Osteoblast (primary cell): ENCODE results near the gene FRG2B. TPM values are rescaled to one million over a fixed set of nuclear protein-coding genes. Genes with fewer than 3 reads are reported as not detected.
"Not testable (repeated sequence)": the region's sequence is repeated elsewhere in the genome, so short reads cannot be mapped to it uniquely, and the experiment has no call there.

Experiments used
- DNase-seq: peaks from one replicate; pipeline ENCODE4 v3.0.0; 2011; ENCODE audit warnings: low spot score, mixed read lengths; ENCODE audit not compliant: insufficient read length; ENCODE audit errors: missing footprints
- H2AFZ ChIP-seq: 2 replicates; pipeline ENCODE4 v1.6.0; 2011; ENCODE audit warnings: mild to moderate bottlenecking, low read length
- H3K27ac ChIP-seq: 2 replicates; pipeline ENCODE4 v1.5.1; 2011; ENCODE audit warnings: mild to moderate bottlenecking, low read depth, low read length, moderate library complexity
- H3K27me3 ChIP-seq: 2 replicates; pipeline ENCODE4 v1.6.0; 2012; ENCODE audit warnings: mild to moderate bottlenecking, control low read depth, inconsistent platforms, low read length, moderate library complexity; ENCODE audit not compliant: insufficient read depth
- H3K36me3 ChIP-seq: 2 replicates; pipeline ENCODE4 v1.5.1; 2011; ENCODE audit warnings: mild to moderate bottlenecking, low read length, control low read depth, moderate library complexity; ENCODE audit not compliant: insufficient read depth
- H3K4me1 ChIP-seq: 2 replicates; pipeline ENCODE4 v1.5.1; 2011; ENCODE audit warnings: mild to moderate bottlenecking, low read length, control low read depth, moderate library complexity; ENCODE audit not compliant: insufficient read depth
- H3K4me2 ChIP-seq: 2 replicates; pipeline ENCODE4 v1.6.0; 2011; ENCODE audit warnings: mild to moderate bottlenecking, low read length; ENCODE audit not compliant: insufficient read depth
- H3K4me3 ChIP-seq: fragments of 200-600 bp; sonication (generic); 3 replicates; pipeline ENCODE4 v1.5.1; 2012; ENCODE audit warnings: mild to moderate bottlenecking, low read length, inconsistent platforms; ENCODE audit not compliant: insufficient read depth
- H3K79me2 ChIP-seq: 2 replicates; pipeline ENCODE4 v1.6.0; 2012; ENCODE audit warnings: mild to moderate bottlenecking, low read length, control low read depth, inconsistent platforms; ENCODE audit not compliant: insufficient read depth
- H3K9me3 ChIP-seq: 2 replicates; pipeline ENCODE4 v1.5.1; 2011; ENCODE audit warnings: low read depth, low read length, control low read depth
- H4K20me1 ChIP-seq: 2 replicates; pipeline ENCODE4 v1.6.0; 2012; ENCODE audit warnings: mild to moderate bottlenecking, low read length, control low read depth; ENCODE audit not compliant: insufficient read depth
- total RNA-seq: library from RNA; depleted of rRNA; stranded (reverse); fragments of >200 nt; gene quantifications from 2 replicates; pipeline ENCODE4 v1.2.3, GENCODE V29; 2012
- TF ChIP-seq, protein P1 (sequence below): IDR thresholded peaks from 2 replicates; pipeline ENCODE4 v1.5.1; 2011; ENCODE audit warnings: mild to moderate bottlenecking, low read depth, low read length, moderate library complexity; ENCODE audit errors: extremely low read depth

FRG2B gene
- total RNA-seq, 1 donor: not detected

DNA sequence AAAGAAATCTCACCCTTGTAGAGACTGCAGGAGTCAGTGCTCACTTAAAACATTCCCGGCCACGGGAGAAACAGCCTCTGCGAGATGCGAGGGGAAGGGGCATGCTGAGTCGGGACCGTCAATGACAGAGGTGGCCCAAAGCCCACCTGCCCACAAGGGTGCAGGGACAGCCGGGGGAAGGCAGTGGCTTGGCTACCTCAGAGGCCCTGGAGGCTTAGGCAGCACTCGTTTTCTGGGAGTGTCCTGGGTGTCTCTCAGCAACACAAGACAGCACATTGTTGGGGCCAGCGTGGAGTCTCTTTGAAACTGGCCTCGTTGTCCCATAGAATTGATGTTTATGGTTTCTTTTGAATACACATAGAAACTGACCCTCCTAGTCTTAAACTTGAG, 35.6 kb downstream of the FRG2B start:
- no peaks in the 10 kb centered on the region for H4K20me1 ChIP-seq
- TF ChIP-seq, protein P1, sequence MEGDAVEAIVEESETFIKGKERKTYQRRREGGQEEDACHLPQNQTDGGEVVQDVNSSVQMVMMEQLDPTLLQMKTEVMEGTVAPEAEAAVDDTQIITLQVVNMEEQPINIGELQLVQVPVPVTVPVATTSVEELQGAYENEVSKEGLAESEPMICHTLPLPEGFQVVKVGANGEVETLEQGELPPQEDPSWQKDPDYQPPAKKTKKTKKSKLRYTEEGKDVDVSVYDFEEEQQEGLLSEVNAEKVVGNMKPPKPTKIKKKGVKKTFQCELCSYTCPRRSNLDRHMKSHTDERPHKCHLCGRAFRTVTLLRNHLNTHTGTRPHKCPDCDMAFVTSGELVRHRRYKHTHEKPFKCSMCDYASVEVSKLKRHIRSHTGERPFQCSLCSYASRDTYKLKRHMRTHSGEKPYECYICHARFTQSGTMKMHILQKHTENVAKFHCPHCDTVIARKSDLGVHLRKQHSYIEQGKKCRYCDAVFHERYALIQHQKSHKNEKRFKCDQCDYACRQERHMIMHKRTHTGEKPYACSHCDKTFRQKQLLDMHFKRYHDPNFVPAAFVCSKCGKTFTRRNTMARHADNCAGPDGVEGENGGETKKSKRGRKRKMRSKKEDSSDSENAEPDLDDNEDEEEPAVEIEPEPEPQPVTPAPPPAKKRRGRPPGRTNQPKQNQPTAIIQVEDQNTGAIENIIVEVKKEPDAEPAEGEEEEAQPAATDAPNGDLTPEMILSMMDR: no peak
- no peaks in the 10 kb centered on the region for H3K27me3 ChIP-seq

DNA sequence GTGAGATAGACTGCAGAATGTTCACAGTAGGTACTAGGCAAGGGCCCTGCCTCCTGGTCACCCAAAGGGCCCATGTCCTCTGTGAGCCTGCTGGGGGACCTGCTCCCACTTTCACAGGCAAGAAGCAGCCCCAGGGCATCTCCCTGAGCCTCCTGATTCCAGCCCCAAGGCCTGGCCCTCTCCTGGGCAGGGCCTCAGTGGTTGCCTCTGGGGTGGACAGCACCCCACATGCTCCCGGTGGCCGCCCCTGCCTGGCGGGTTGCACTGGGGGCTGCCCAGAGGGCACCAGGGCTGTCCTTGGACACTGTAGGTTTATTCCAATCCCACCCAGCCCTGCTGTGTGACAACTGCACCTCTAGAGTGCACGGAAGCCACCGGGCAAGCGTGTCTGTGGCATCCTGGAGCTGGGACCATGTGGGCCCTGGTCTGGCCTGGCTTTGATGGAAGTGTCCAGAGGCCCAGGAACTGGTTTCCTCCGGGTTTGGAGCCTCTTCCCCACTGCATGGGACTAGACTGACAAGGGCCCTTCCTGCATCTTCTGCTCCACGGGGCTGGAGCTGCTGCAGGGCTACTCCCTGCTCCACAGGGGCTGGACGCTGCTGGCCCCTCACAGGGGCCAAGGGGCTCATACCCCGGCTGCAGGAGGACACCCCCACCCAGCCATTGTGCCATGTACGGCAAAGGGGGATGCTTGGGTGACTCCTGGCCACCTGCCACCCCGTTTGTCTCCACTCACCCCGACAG, 36.2 kb downstream of the FRG2B start:
- TF ChIP-seq, protein P1: no peak
- Histone ChIP-seq H3K36me3 (no peaks in the 10 kb centered on the region), H4K20me1 (no peaks in the 10 kb centered on the region), H3K27ac (no peak overlapping the region), H3K79me2 (no peaks in the 10 kb centered on the region), H3K4me2 (no peak overlapping the region), H3K9me3 (no peaks in the 10 kb centered on the region), H2AFZ (no peak overlapping the region), H3K4me3 (no peak overlapping the region), H3K4me1 (no peaks in the 10 kb centered on the region), H3K27me3 (no peaks in the 10 kb centered on the region)
- DNase-seq: no peak

More for the DNA sequence above, 35.6 kb downstream of the FRG2B start:
- H3K9me3 ChIP-seq: no peaks in the 10 kb centered on the region
- no peak for DNase-seq
- H3K4me1 ChIP-seq: no peaks in the 10 kb centered on the region
- no peaks in the 10 kb centered on the region for H3K36me3 ChIP-seq
- no peak overlapping the region for H3K4me2 ChIP-seq
- H3K79me2 ChIP-seq: no peaks in the 10 kb centered on the region
- H2AFZ ChIP-seq: no peak overlapping the region
- H3K4me3 ChIP-seq: no peak overlapping the region
- H3K27ac ChIP-seq: no peak overlapping the region

DNA sequence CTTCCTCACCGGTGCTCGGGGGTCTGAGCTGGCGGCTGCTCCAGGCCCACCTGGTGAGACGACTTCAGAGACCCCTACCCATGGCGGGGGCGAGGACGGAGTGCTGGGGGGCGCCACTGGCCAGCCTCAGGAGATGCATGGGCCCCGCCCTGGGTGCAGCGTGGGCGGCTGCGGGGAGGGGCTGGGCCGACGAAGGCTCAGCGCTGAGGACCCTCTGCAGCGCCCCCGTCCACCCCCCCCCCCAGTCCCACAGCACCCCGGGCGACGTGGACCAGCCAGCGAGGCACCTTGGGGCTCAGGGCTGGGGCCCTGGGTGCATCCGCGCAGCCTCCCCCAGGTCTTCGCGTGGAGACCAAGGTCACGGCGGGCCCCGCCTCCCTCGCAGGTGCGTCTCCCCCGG, 49.6 kb downstream of the FRG2B start:
- not testable (repeated sequence) for H3K9me3 ChIP-seq, H3K27ac ChIP-seq, H2AFZ ChIP-seq, H3K4me2 ChIP-seq, H3K4me1 ChIP-seq, DNase-seq, H3K36me3 ChIP-seq, H3K27me3 ChIP-seq, H3K79me2 ChIP-seq, H3K4me3 ChIP-seq, H4K20me1 ChIP-seq

Other genes starting within 250 kb of the FRG2B start
- 5.9 and 7.6 TPM in 2 replicates for gene PAOX, start 247.5 kb downstream of the FRG2B start, total RNA-seq
- gene MTG1, start 232.6 kb downstream of the FRG2B start, total RNA-seq: 28.3 and 31.5 TPM in 2 replicates
- gene SPRN, start 202.2 kb downstream of the FRG2B start, total RNA-seq: under 0.01 TPM in 2 replicates
- gene SCART1, start 172.8 kb downstream of the FRG2B start, total RNA-seq: 5.1 and 5.6 TPM in 2 replicates
- gene CYP2E1, start 99.4 kb downstream of the FRG2B start, total RNA-seq: 1.5 and 1.8 TPM in 2 replicates
- 0.72 TPM in 1 of 2 replicates, not detected in the other for gene SYCE1, start 61.2 kb downstream of the FRG2B start, total RNA-seq